ENCODE results near the gene CSMD2. TPM values are rescaled to one million over a fixed set of nuclear protein-coding genes. Genes with fewer than 3 reads are reported as not detected.

Gene CSMD2
- total RNA-seq, 1 experiment from 2014 or later, result 0.03 TPM

GRCh38 chr1:33836911-33837310, 328.1 kb downstream of the CSMD2 start:
- in situ Hi-C loops (cut with HindIII; ENCODE audit: low pct_unique_long_range_greater_than_20kb, low sequenced_read_pairs), result no loop called here
- no peak for DNase-seq (ENCODE audit: low read depth, low spot score)

- in situ Hi-C loops (cut with HindIII; ENCODE audit: low pct_unique_long_range_greater_than_20kb, low sequenced_read_pairs), result no loop called here
- no peak for DNase-seq (ENCODE audit: low read depth, low spot score)
Measured at GRCh38 chr1:33828654-33829053, 336.4 kb downstream of the CSMD2 start.

GRCh38 chr1:33828059-33828458, 337.0 kb downstream of the CSMD2 start:
- in situ Hi-C loops (cut with HindIII; ENCODE audit: low pct_unique_long_range_greater_than_20kb, low sequenced_read_pairs), result no loop called here

GRCh38 chr1:33826711-33827110, 338.3 kb downstream of the CSMD2 start:
- in situ Hi-C loops (cut with HindIII; ENCODE audit: low pct_unique_long_range_greater_than_20kb, low sequenced_read_pairs), result no loop called here
- no peak for DNase-seq (ENCODE audit: low read depth, low spot score)

More at GRCh38 chr1:33828059-33828458, 337.0 kb downstream of the CSMD2 start:
- no peak for DNase-seq (ENCODE audit: low read depth, low spot score)

- in situ Hi-C loops (cut with HindIII; ENCODE audit: low pct_unique_long_range_greater_than_20kb, low sequenced_read_pairs), result no loop called here
- no peak for DNase-seq (ENCODE audit: low read depth, low spot score)
Measured at GRCh38 chr1:33826311-33826710, 338.7 kb downstream of the CSMD2 start.

GRCh38 chr1:33825506-33825905, 339.5 kb downstream of the CSMD2 start:
- in situ Hi-C loops (cut with HindIII; ENCODE audit: low pct_unique_long_range_greater_than_20kb, low sequenced_read_pairs), result no loop called here
- DNase-seq (ENCODE audit: low read depth, low spot score), result no peak

GRCh38 chr1:33824971-33825370, 340.1 kb downstream of the CSMD2 start:
- in situ Hi-C loops (cut with HindIII; ENCODE audit: low pct_unique_long_range_greater_than_20kb, low sequenced_read_pairs), result no loop called here
- no peak for DNase-seq (ENCODE audit: low read depth, low spot score)

GRCh38 chr1:33824321-33824720, 340.7 kb downstream of the CSMD2 start:
- no peak for DNase-seq (ENCODE audit: low read depth, low spot score)
- in situ Hi-C loops (cut with HindIII; ENCODE audit: low pct_unique_long_range_greater_than_20kb, low sequenced_read_pairs), result no loop called here

- DNase-seq (ENCODE audit: low read depth, low spot score), result no peak
- in situ Hi-C loops (cut with HindIII; ENCODE audit: low pct_unique_long_range_greater_than_20kb, low sequenced_read_pairs), result no loop called here
Measured at GRCh38 chr1:33823830-33824229, 341.2 kb downstream of the CSMD2 start.

- no peak for DNase-seq (ENCODE audit: low read depth, low spot score)
- in situ Hi-C loops (cut with HindIII; ENCODE audit: low pct_unique_long_range_greater_than_20kb, low sequenced_read_pairs), result no loop called here
Measured at GRCh38 chr1:33823401-33823800, 341.6 kb downstream of the CSMD2 start.

- in situ Hi-C loops (cut with HindIII; ENCODE audit: low pct_unique_long_range_greater_than_20kb, low sequenced_read_pairs), result no loop called here
- DNase-seq (ENCODE audit: low read depth, low spot score), result no peak
Measured at GRCh38 chr1:33822396-33822795, 342.6 kb downstream of the CSMD2 start.

- in situ Hi-C loops (cut with HindIII; ENCODE audit: low pct_unique_long_range_greater_than_20kb, low sequenced_read_pairs), result no loop called here
- no peak for DNase-seq (ENCODE audit: low read depth, low spot score)
Measured at GRCh38 chr1:33821291-33821690, 343.7 kb downstream of the CSMD2 start.

- no peak for DNase-seq (ENCODE audit: low read depth, low spot score)
- in situ Hi-C loops (cut with HindIII; ENCODE audit: low pct_unique_long_range_greater_than_20kb, low sequenced_read_pairs), result no loop called here
Measured at GRCh38 chr1:33820804-33821203, 344.2 kb downstream of the CSMD2 start.

- DNase-seq (ENCODE audit: low read depth, low spot score), result no peak
- in situ Hi-C loops (cut with HindIII; ENCODE audit: low pct_unique_long_range_greater_than_20kb, low sequenced_read_pairs), result no loop called here
Measured at GRCh38 chr1:33819913-33820311, 345.1 kb downstream of the CSMD2 start.

GRCh38 chr1:33819290-33819912, 345.6 kb downstream of the CSMD2 start:
- DNase-seq (ENCODE audit: low read depth, low spot score), result no peak
- in situ Hi-C loops (cut with HindIII; ENCODE audit: low pct_unique_long_range_greater_than_20kb, low sequenced_read_pairs), result no loop called here

- in situ Hi-C loops (cut with HindIII; ENCODE audit: low pct_unique_long_range_greater_than_20kb, low sequenced_read_pairs), result no loop called here
- no peak for DNase-seq (ENCODE audit: low read depth, low spot score)
Measured at GRCh38 chr1:33818071-33818470, 347.0 kb downstream of the CSMD2 start.

GRCh38 chr1:33815061-33815460, 350.0 kb downstream of the CSMD2 start:
- in situ Hi-C loops (cut with HindIII; ENCODE audit: low pct_unique_long_range_greater_than_20kb, low sequenced_read_pairs), result no loop called here
- DNase-seq (ENCODE audit: low read depth, low spot score), result no peak

- no peak for DNase-seq (ENCODE audit: low read depth, low spot score)
- in situ Hi-C loops (cut with HindIII; ENCODE audit: low pct_unique_long_range_greater_than_20kb, low sequenced_read_pairs), result no loop called here
Measured at GRCh38 chr1:33814166-33814565, 350.9 kb downstream of the CSMD2 start.

GRCh38 chr1:33810571-33810970, 354.5 kb downstream of the CSMD2 start:
- in situ Hi-C loops (cut with HindIII; ENCODE audit: low pct_unique_long_range_greater_than_20kb, low sequenced_read_pairs), result no loop called here
- no peak for DNase-seq (ENCODE audit: low read depth, low spot score)

- in situ Hi-C loops (cut with HindIII; ENCODE audit: low pct_unique_long_range_greater_than_20kb, low sequenced_read_pairs), result no loop called here
- no peak for DNase-seq (ENCODE audit: low read depth, low spot score)
Measured at GRCh38 chr1:33805988-33806387, 359.0 kb downstream of the CSMD2 start.
